Hindlimb muscle (tissue), 1 donor: ENCODE measurements around the gene TMC1. TPM values are rescaled to one million over a fixed set of nuclear protein-coding genes. Genes with fewer than 3 reads are reported as not detected.

Experiments used
- DNase-seq: peaks from one replicate; pipeline ENCODE4 v3.0.0-alpha.2; 2013
- polyA plus RNA-seq: library from polyadenylated mRNA; unstranded; fragments of 120-200 nt; gene quantifications from one replicate; pipeline ENCODE4 v1.2.1, GENCODE V29; 2013; ENCODE audit not compliant: insufficient read length

The TMC1 gene
- polyA plus RNA-seq, 1 donor, result 1.1 TPM

- no peak for DNase-seq
These were observed 97.4 kb downstream of the TMC1 start for GRCh38 chr9:72618811-72619210.

- no peak for DNase-seq
These were observed 100.8 kb downstream of the TMC1 start for GRCh38 chr9:72622186-72622585.

GRCh38 chr9:72623156-72623555 is 101.7 kb downstream of the TMC1 start:
- DNase-seq, result no peak

DNA sequence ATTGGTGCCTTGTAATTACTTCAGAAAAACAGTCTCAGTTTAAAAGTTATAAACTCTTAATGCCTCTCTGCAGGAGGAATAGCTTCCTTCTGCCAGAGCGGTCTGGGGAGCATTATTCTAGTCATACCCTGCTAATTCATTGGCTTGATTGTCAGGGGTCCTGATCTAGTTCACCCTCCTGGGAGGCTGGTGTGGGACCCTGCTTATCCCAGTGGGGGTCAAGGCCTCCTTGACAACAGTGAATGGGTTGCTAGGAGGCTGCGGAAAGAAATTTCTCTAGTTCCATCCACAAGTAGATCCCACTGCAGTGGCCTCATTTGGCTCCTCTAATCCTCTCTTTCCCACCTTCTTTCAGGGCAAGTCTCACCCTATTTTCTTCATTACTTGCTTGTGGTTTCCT is 105.7 kb downstream of the TMC1 start:
- no peak for DNase-seq

DNA sequence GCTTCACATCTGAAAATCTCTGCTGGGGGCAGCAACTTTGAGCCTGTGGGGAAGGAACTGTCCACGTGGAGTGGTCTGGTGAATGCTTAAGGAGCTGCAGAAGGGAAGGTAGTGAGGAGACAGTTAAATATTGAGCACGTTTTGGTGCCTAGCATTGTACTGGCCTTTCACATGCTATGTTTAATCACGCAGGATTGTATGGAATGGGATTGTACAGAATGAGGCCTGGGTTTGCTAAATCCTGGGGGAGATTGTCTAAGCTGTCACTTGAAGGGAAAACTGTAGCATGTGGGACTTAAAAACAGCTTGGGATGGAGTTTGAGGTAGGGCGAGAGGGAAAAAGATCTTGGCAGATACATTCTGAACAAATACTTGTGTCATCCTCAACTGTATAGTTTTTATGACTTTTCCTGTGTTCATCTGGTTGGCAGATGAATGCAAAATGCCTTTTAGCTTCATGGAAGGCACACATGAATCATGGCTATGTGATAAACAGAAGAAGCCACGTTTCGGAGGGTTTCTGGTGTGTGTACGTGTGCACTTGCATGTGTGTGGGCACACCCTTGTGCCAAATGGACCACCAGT is 106.6 kb downstream of the TMC1 start:
- DNase-seq, result no peak

GRCh38 chr9:72633966-72634365 is 112.6 kb downstream of the TMC1 start:
- DNase-seq, result no peak

GRCh38 chr9:72635197-72635596 is 113.8 kb downstream of the TMC1 start:
- DNase-seq, result no peak

- no peak for DNase-seq
These were observed 115.2 kb downstream of the TMC1 start for GRCh38 chr9:72636621-72637020.

GRCh38 chr9:72643651-72644050 is 122.2 kb downstream of the TMC1 start:
- no peak for DNase-seq

DNA sequence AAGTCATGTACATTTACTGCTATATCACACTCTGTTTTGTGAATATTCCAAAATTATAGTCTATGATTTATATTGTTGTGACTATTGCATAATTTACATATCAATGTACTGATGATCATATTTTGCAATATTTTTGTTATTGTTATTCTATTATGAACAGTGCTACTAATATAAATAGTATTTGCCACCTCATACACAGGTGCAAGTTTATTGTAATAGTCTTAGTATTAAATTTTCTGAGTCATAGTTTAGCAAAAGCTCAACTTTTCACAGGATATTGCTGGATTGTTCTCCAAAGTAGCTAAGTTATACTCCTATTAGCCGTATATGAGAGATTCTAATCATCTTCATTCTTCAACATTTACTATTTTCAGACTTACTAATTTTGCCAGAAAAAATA is 124.7 kb downstream of the TMC1 start:
- no peak for DNase-seq

DNA sequence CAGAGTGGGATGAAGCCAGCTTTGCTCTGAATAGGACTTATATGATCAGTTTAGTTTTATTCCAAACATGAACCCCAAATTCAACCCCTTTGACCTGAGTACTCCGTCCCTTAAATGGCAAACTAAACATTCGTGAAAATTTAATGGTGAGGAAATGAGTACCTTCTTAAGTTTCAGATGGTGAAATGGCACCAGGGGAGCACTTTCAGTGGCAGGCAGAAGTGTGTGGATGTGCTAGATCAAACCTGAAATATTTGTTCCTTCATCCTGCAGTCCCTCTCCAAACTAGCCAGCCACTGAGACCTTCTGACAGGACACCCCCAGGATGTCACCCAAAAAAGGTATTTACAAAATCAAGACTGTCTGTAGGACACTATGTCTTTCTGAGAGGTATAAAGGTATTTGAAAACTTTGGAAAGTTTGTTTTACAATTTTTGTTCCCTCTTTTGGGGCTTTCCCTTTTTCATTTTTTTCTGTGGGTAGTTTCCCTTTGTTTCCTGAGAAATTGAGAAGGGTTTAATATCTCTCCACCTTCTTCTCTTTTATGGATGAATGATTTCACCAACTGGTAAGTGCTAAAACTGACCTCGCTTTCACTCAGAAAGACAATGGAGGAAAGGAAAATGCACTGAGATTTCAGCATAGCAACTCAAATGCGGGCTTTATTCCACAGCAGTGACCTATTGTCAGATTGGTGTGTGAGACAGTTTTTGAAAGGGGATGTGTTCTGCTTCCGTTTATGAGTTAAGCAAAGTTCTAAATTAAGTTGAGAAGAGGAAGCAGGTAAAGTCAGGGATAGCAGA is 127.1 kb downstream of the TMC1 start:
- no peak for DNase-seq

DNA sequence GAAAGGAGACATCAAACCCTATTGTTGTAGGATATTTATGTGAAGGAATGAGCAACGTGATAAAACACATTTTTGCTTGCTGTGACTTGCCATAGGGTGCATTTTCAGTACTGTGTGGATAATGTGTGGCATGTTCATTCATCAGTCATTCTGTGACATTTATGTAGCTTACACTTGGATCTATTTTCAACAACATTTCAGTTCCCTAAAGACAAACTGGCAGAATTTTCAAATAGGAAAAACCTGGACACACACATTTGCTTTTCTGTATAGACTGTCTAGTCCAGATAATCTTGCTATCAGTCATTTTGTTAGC is 127.7 kb downstream of the TMC1 start:
- no peak for DNase-seq

DNA sequence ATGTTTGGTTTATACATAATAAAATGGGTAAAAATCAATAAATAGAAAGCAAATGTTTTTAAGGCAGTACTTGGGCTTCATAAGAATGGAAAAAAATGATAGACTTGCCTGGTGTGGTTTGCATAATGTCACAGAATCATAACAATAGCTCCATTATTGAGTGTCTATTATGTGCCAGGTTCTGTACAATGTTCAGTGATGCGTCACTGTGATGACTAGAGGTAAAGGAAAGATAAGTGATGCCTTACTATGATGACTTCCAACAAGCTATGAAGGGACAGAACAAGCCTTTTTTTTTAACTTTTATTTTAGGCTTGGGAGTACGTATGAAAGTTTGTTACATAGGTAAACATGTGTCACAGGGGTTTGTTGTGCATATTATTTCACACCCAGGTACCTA is 128.8 kb downstream of the TMC1 start:
- DNase-seq, result no peak

- DNase-seq, result no peak
These were observed 134.6 kb downstream of the TMC1 start for GRCh38 chr9:72656021-72656420.

GRCh38 chr9:72657023-72657422 is 135.6 kb downstream of the TMC1 start:
- DNase-seq, result no peak

- no peak for DNase-seq
These were observed 137.3 kb downstream of the TMC1 start for GRCh38 chr9:72658703-72659102.

DNA sequence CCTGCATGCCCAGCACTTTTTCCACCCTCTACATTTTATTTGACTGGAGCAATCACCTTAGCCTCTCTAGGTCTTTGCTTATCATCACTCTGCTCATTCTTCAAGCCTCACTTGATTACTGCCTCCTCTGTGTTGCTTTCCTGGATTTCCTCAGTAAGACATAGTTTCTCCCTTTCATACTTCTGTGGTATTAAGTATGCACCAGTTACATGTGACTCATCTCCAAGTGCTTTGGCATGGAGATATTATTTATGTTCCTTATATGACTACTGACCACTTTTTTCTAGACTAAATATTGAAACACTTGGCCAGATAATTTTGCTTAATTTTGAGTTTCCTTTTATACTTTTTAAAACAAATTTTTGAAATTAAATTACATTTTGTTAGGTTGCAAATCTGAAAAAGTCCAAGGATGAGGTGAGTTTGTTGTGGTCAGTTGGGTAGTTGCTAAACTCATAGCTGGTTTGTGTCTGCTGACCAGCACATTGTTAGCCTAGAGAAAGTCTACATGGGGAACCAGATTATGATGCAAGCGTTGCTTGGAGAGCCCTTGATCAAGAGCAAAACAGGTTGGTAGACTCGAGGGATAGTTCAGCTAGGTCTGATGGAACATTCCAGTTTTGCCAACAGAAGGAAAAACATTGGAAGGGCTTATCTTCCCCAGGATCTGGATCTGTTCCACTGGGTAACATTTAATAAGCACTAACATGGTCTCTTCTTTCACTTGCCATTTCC is 140.2 kb downstream of the TMC1 start:
- no peak for DNase-seq

DNA sequence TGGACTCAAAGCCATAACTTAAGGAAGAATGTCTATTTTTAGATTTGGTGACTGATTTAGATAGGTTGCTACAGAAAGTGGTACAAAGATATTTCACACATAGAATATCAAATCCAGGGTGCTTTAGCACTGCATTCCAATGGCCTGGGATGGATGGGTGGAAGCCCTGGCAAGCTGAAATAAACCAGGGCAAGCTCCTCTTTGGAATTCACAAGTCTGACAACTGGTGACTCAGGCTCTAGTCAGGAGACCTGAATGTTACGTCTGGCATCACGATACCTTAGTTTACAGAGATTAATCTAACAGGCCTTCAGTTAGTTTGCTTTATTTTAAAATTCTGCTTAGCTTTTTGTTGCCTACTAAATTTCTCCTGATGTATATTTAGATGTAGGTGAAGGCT is 144.0 kb downstream of the TMC1 start:
- no peak for DNase-seq

- no peak for DNase-seq
These were observed 145.8 kb downstream of the TMC1 start for GRCh38 chr9:72667181-72667580.

GRCh38 chr9:72674961-72675360 is 153.6 kb downstream of the TMC1 start:
- DNase-seq, result no peak

DNA sequence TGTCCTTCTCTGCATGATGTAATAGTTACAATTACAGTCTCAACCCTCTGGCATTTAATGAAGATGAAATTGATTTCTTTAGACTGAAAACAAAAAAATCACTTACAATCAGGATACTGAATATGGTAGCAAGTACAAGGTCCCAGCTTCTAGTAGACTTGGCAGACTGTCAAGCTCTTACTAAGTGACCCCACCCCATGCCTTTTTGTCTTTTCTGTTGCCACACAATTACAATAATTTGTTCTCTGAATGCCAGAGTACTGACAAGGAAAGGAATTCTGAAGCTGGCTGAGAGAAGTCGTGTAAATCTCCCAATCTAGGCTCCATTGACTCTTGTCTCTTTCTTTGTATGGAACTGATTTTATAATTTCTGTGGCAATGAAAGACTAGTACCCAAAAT is 154.2 kb downstream of the TMC1 start:
- no peak for DNase-seq

GRCh38 chr9:72680593-72681282 is 159.3 kb downstream of the TMC1 start:
- no peak for DNase-seq

- no peak for DNase-seq
These were observed 159.8 kb downstream of the TMC1 start for GRCh38 chr9:72681283-72681630.

GRCh38 chr9:72684615-72685014 is 163.2 kb downstream of the TMC1 start:
- DNase-seq, result no peak
